BLaER1 treated with 17β-estradiol and CSF1 and Interleukin-3, amounts not matched to agents 10 nM and 100 nM (cell line): ENCODE results near the gene CLDN15.
A peak's percentile ranks its signal among the peaks of the same experiment; 100 is the strongest.

Experiments used
- H3K27ac ChIP-seq, 11 experiments: shearing (Covaris generic); formaldehyde crosslinking; 2 replicates each; pipeline ENCODE4 v1.8.1; 2022
- H3K27me3 ChIP-seq, 11 experiments: shearing (Covaris generic); formaldehyde crosslinking; 2 replicates each; pipeline ENCODE4 v1.8.1; 2022
- H3K36me3 ChIP-seq, 11 experiments: shearing (Covaris generic); formaldehyde crosslinking; 2 replicates each; pipeline ENCODE4 v1.8.1; 2022
- H3K4me1 ChIP-seq, 10 experiments: shearing (Covaris generic); formaldehyde crosslinking; 2 replicates each; pipeline ENCODE4 v1.8.1; 2022
- H3K4me2 ChIP-seq, 11 experiments: shearing (Covaris generic); formaldehyde crosslinking; 2 replicates each; pipeline ENCODE4 v1.8.1; 2022
- H3K4me3 ChIP-seq, 10 experiments: shearing (Covaris generic); formaldehyde crosslinking; 2 replicates each; pipeline ENCODE4 v1.8.1; 2022
- H3K9ac ChIP-seq, 11 experiments: shearing (Covaris generic); formaldehyde crosslinking; 2 replicates each; pipeline ENCODE4 v1.8.1; 2022
- H3K9me3 ChIP-seq, 11 experiments: shearing (Covaris generic); formaldehyde crosslinking; replicated peaks in 1 of 11; 2 replicates each; pipeline ENCODE4 v1.8.1; 2022
- H4K20me1 ChIP-seq, 11 experiments: shearing (Covaris generic); formaldehyde crosslinking; 2 replicates each; pipeline ENCODE4 v1.8.1; 2022
- Cebpa-rat ChIP-seq, 11 experiments: shearing (Covaris generic); IDR thresholded peaks; 2 replicates each; pipeline ENCODE4 v1.8.1; 2022

The CLDN15 gene

DNA sequence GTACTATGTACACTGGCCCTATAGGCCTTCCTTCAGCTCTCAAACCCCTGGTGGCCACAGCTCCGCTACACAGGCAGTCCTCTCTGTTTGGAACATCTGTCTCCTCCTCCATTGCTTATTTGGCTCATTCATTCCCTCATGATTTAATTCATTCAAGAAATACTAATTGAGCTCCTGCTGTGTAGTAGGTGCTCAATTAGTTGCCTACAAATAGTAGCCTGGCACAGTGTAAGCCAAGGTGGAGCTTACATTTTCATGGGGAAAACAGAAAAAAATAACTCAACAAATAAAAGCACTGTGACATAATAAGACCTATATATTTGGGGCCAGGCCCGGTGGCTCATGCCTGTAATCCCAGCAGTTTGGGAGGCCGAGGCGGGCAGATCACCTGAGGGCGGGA lies 10.7 kb upstream of the CLDN15 start:
- Histone ChIP-seq H3K27me3 (no peaks in the 10 kb centered on the region), H3K9me3 (no peaks in the 10 kb centered on the region), H3K4me3 (no peak overlapping the region), H3K9ac (no peak overlapping the region), H4K20me1 (peaks cover 20 to 77% (median 47%) of the 10 kb centered on the region in 11 experiments; a peak in 18 of 22 replicates), H3K27ac (no peak overlapping the region), H3K4me1 (peaks cover 38 to 50% (median 47%) of the 10 kb centered on the region in 10 experiments), H3K4me2 (no peak overlapping the region), H3K36me3 (peaks cover 28 to 62% (median 51%) of the 10 kb centered on the region in 11 experiments)
- TF ChIP-seq Cebpa-rat (IDR thresholded peaks at IDR 0.05): no peak

GRCh38 chr7:101245147-101245668 lies 7.6 kb upstream of the CLDN15 start:
- Histone ChIP-seq H3K9ac (peak overlapping the region; percentile 83 to 94 (median 89)), H3K4me3 (peak overlapping the region; percentile 71 to 81 (median 78))
- no peak for TF ChIP-seq Cebpa-rat (IDR thresholded peaks at IDR 0.05)

GRCh38 chr7:101244375-101245146 lies 7.0 kb upstream of the CLDN15 start, which contains the start of gene FIS1:
TSS of gene FIS1 (minus strand) at chr7:101245081. CDS start at chr7:101245004, 77 bp downstream.
- Histone ChIP-seq H3K4me1 (peaks cover 54 to 65% (median 61%) of the 10 kb centered on the region in 10 experiments), H3K9me3 (no peaks in the 10 kb centered on the region), H3K36me3 (peaks cover 39 to 79% (median 67%) of the 10 kb centered on the region in 11 experiments), H3K4me3 (peak within 1 kb of the TSS; percentile 71 to 81 (median 78)), H3K4me2 (peak within 1 kb of the TSS; percentile 77 to 96 (median 92)), H3K27me3 (no peaks in the 10 kb centered on the region), H3K27ac (peak within 1 kb of the TSS; percentile 82 to 93 (median 88)), H3K9ac (peak within 1 kb of the TSS; percentile 83 to 94 (median 89)), H4K20me1 (peaks cover 8 to 59% (median 39%) of the 10 kb centered on the region in 11 experiments; a peak in 17 of 22 replicates)
- TF ChIP-seq Cebpa-rat (IDR thresholded peaks at IDR 0.05): no peak

More at GRCh38 chr7:101245147-101245668, 7.6 kb upstream of the CLDN15 start:
- peaks cover 52 to 64% (median 61%) of the 10 kb centered on the region in 10 experiments for H3K4me1 ChIP-seq
- H4K20me1 ChIP-seq: peaks cover 11 to 65% (median 38%) of the 10 kb centered on the region in 11 experiments; a peak in 17 of 22 replicates
- H3K9me3 ChIP-seq: no peaks in the 10 kb centered on the region
- no peaks in the 10 kb centered on the region for H3K27me3 ChIP-seq
- peak overlapping the region; percentile 82 to 93 (median 88); a peak in 21 of 22 replicates for H3K27ac ChIP-seq
- H3K4me2 ChIP-seq: peak overlapping the region; percentile 77 to 96 (median 92)
- H3K36me3 ChIP-seq: peaks cover 38 to 79% (median 65%) of the 10 kb centered on the region in 11 experiments

DNA sequence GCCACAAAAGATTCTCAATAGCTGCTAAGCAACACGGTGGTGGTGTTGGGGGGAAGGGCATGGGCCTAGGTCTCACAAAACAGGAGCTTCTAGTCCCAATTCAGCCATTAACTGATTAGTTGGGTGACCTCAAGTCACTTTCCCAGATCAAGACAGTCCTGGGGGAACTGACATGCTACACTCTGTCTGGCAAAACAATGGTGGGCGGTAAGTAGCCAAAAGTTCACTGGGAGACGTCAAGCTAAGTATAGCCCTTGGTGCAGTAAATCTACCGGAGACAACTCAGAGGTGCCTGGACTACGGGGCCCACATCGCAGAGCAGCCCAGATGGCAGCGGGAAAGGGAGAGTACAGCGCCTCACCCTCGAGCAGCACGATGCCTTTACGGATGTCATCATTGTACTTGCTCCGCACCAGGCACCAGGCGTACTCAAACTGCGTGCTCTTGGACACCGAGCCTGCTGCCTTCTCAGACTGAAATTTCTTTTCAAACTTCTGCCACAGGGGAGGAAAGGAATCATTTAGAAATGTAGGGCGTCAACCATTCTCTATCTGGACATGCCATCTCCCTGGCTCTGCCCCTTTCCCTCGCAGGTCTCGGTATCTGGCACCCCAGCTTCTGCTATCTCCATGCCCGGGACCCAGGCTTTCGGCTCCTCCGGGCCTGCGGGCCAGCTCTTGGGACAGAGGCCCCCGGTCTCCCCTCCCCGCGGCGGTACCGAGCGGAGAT lies 6.2 kb upstream of the CLDN15 start:
- no peak for TF ChIP-seq Cebpa-rat (IDR thresholded peaks at IDR 0.05)
- H3K27ac ChIP-seq: peak overlapping the region; percentile 82 to 93 (median 88)
- peaks cover 34 to 76% (median 61%) of the 10 kb centered on the region in 11 experiments; a peak in 20 of 22 replicates for H3K36me3 ChIP-seq

DNA sequence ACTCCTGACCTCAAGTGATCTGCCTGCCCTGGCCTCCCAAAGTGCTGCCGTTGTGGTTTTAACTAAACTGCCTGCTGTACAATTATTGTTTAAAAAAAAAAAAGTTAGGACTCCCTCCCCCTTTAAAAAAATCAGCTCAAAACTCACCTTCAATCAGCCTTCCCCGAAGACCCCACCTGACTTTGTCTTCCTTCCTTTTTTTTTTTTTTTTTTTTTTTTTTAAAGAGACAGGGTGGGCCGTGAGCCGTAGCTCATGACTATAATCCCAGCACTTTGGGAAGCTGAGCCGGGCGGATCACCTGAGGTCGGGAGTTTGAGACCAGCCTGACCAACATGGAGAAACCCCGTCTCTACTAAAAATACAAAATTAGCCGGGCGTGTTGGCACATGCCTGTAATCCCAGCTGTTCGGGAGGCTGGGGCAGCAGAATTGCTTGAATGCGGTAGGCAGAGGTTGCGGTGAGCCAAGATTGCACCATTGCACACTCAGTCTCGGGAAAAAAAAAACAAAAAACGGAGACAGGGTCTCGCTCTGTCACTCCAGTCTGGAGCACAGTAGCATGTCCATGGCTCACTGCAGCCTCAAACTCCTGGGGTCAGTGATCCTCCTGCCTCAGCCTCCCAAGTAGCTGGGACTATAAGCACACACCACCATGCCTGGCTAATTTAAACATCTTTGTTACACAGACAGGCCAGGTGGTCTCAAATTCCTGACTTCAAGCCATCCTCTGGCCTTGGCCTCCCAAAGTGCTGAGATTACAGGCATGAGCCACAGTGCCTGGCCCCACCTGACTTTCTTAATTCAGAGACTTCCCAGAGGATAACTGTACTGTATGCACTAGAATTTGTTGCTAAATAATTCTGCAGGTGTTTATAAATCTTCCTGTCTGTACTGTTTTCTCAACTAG lies 4.1 kb upstream of the CLDN15 start:
- no peak overlapping the region for H3K4me3 ChIP-seq
- H4K20me1 ChIP-seq: peaks cover 0 to 53% (median 22%) of the 10 kb centered on the region in 11 experiments; a peak in 14 of 22 replicates
- peak overlapping the region in 7 of 11 experiments; percentile 25 to 86 (median 81); a peak in 9 of 22 replicates for H3K27ac ChIP-seq
- H3K27me3 ChIP-seq: no peaks in the 10 kb centered on the region
- no peak for TF ChIP-seq Cebpa-rat (IDR thresholded peaks at IDR 0.05)
- peak overlapping the region in 6 of 11 experiments; percentile 13 to 42 (median 24); a peak in 5 of 22 replicates for H3K9ac ChIP-seq
- H3K4me1 ChIP-seq: peaks cover 80 to 91% (median 83%) of the 10 kb centered on the region in 10 experiments
- H3K9me3 ChIP-seq: no peaks in the 10 kb centered on the region
- peak overlapping the region; percentile 90 to 100 (median 98); a peak in 21 of 22 replicates for H3K4me2 ChIP-seq
- H3K36me3 ChIP-seq: peaks cover 26 to 60% (median 44%) of the 10 kb centered on the region in 11 experiments; a peak in 19 of 22 replicates

More for the DNA sequence above, 6.2 kb upstream of the CLDN15 start:
- Histone ChIP-seq H3K27me3 (no peaks in the 10 kb centered on the region), H3K4me1 (peaks cover 59 to 73% (median 63%) of the 10 kb centered on the region in 10 experiments), H3K9ac (peak overlapping the region; percentile 83 to 94 (median 89)), H3K9me3 (no peaks in the 10 kb centered on the region), H3K4me2 (peak overlapping the region; percentile 77 to 96 (median 92)), H3K4me3 (peak overlapping the region; percentile 71 to 81 (median 78)), H4K20me1 (peaks cover 7 to 51% (median 33%) of the 10 kb centered on the region in 11 experiments; a peak in 17 of 22 replicates)

DNA sequence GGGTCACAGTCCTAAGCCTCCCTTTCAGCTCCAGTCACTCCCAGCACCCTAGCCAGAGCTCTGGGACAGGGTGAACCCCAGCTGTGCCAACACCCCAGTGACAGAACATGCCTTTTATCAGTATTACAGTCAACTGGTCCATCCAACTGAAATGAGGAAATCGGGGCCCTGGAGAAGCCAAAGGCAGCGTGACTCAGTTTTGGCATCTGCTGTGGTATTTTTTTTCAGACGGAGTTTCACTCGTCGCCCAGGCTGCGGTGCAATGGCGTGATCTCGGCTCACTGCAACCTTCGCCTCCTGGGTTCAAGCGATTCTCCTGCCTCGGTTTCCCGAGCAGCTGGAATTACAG lies 3.4 kb upstream of the CLDN15 start:
- H3K4me3 ChIP-seq: no peak overlapping the region
- peaks cover 21 to 53% (median 38%) of the 10 kb centered on the region in 11 experiments; a peak in 19 of 22 replicates for H3K36me3 ChIP-seq
- H3K4me2 ChIP-seq: peak overlapping the region; percentile 90 to 100 (median 98)
- no peaks in the 10 kb centered on the region for H3K27me3 ChIP-seq
- peak overlapping the region in 7 of 11 experiments; percentile 23 to 82 (median 25); a peak in 7 of 22 replicates for H3K9ac ChIP-seq
- peak overlapping the region in 8 of 11 experiments; percentile 45 to 90 (median 82); a peak in 14 of 22 replicates for H3K27ac ChIP-seq
- no peak for TF ChIP-seq Cebpa-rat (IDR thresholded peaks at IDR 0.05)
- H4K20me1 ChIP-seq: peaks cover 0 to 61% (median 21%) of the 10 kb centered on the region in 11 experiments; a peak in 13 of 22 replicates
- no peaks in the 10 kb centered on the region for H3K9me3 ChIP-seq
- peaks cover 83 to 91% (median 89%) of the 10 kb centered on the region in 10 experiments for H3K4me1 ChIP-seq

- peaks cover 82 to 91% (median 90%) of the 10 kb centered on the region in 10 experiments for H3K4me1 ChIP-seq
Measured at GRCh38 chr7:101240226-101241014, 2.8 kb upstream of the CLDN15 start.

More at GRCh38 chr7:101240226-101241014, 2.8 kb upstream of the CLDN15 start:
- peaks cover 18 to 51% (median 34%) of the 10 kb centered on the region in 11 experiments; a peak in 18 of 22 replicates for H3K36me3 ChIP-seq
- no peak for TF ChIP-seq Cebpa-rat (IDR thresholded peaks at IDR 0.05)
- peak overlapping the region; percentile 90 to 100 (median 98) for H3K4me2 ChIP-seq
- H4K20me1 ChIP-seq: peaks cover 0 to 66% (median 21%) of the 10 kb centered on the region in 11 experiments; a peak in 15 of 22 replicates
- no peaks in the 10 kb centered on the region for H3K9me3 ChIP-seq
- H3K4me3 ChIP-seq: no peak overlapping the region
- H3K27ac ChIP-seq: peak overlapping the region in 8 of 11 experiments; percentile 45 to 90 (median 82); a peak in 16 of 22 replicates
- H3K27me3 ChIP-seq: no peaks in the 10 kb centered on the region
- peak overlapping the region in 10 of 11 experiments; percentile 23 to 84 (median 76); a peak in 12 of 22 replicates for H3K9ac ChIP-seq
